ENCODE data around the gene ZNF503.

ZNF503 gene, protein sequence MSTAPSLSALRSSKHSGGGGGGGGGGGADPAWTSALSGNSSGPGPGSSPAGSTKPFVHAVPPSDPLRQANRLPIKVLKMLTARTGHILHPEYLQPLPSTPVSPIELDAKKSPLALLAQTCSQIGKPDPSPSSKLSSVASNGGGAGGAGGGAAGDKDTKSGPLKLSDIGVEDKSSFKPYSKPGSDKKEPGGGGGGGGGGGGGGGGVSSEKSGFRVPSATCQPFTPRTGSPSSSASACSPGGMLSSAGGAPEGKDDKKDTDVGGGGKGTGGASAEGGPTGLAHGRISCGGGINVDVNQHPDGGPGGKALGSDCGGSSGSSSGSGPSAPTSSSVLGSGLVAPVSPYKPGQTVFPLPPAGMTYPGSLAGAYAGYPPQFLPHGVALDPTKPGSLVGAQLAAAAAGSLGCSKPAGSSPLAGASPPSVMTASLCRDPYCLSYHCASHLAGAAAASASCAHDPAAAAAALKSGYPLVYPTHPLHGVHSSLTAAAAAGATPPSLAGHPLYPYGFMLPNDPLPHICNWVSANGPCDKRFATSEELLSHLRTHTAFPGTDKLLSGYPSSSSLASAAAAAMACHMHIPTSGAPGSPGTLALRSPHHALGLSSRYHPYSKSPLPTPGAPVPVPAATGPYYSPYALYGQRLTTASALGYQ

DNA sequence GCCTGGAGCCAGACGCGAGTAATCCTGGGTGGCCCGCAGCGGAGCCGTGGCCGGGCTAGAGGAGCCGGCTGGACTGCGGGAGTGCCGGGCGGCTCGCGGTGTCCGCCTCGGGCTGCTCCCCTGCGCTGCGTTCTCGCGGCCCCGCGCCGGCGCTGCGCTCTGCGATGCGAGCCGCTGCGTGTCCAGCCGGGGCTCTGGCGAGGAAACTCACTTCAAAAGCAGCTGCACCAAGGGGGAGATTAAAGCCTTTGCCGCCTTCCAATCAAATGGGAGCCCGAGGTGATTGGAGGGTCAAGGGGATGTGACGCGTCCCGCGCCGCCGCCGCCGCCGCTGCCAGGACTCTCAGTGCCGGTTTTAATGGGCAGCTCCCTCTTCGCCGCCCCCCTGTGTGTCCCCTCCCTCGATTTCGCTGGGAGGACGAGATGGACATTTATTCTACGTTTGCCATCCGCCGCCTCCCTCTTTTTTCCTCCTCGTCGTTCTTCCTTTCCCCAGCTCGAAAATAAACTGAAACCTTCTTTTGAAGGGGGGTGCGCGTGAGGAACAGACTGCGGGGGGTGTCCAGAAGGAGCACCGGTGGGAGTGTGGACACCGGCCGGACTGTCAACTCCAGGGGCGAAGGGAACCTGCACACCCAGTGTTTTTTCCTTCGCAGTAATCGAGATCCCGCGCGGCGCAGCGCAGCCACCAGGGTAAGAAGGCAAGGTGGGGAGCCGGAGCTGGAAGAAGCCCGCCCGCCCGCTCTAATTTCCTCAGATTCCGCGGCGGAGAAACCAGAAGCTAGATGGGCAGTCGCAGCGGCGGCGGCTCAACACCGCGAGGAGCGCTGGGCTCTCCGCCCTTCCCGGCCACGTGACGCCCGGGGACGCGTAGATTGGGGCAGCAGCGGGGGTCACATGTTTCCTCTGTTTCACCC lies at the start of gene ZNF503:
ZNF503 (minus strand) TSS at position 196 of the 917 bp plus-strand sequence. CDS start 345 bp downstream, outside the sequence.
- peak; percentile 95 for FAIRE-seq

DNA sequence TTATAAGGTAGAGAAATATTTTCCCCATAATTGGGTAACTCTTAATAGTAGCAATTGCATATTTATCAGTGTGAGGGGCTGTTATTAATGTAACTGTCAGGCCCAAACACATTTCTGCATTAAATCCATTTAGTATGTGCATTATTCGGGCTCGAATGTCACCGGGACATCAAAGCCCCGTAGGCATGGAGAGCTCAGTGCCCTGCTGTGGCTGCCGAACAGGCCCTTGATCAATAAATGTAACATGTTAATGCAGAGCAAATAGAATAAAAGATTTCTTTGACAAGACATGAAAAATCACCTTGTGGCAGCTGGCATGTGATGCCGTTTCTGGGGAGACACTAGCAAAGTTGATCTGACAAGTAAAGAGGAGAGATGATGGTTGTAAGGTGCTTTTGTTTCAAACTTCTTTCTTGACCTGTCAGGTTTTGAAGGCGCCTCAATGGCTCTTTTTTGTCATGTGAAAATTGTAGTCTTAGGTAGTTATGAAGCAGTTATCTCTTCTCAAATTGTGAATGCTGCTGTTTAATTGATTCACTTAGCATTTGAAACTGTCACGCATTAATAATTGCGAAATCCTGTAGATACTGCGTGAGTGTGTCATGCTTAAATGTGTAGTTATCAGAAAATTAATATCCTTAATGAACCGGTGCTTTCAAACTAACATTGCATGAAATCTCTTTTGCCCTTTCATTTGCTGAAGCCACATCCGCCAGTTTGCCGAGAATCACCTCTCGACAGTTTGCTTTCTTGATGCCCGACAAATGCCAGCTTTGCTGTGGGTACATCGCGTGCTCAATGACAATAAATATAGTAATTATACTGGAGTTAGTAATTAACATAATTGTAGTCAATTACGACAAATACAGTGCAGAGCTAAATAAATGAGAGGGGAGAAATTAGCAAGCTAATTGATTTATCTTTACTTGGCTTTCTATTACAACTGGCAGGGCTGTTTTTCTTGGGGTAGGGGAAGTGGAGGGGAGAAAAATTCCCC lies 49.4 kb upstream of the ZNF503 start:
- no peak for FAIRE-seq

DNA sequence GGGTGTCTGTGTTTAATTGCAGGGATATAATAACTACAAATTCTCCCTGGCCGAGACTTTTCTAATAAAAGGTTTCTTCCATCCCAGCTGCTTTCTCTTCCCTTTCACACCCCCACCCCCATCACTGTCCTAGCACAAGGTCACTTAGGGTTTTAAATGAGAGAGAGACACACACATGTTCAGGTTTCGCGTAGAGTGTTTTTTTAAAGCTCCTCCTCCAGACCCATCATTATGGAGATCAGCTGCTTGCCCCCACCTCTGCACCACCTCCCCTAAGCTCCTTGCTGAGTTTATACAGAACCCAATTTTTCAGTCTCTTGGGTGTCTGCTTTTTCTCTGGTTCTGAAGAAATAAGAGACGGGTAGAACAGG lies 48.5 kb upstream of the ZNF503 start:
- no peak for FAIRE-seq

DNA sequence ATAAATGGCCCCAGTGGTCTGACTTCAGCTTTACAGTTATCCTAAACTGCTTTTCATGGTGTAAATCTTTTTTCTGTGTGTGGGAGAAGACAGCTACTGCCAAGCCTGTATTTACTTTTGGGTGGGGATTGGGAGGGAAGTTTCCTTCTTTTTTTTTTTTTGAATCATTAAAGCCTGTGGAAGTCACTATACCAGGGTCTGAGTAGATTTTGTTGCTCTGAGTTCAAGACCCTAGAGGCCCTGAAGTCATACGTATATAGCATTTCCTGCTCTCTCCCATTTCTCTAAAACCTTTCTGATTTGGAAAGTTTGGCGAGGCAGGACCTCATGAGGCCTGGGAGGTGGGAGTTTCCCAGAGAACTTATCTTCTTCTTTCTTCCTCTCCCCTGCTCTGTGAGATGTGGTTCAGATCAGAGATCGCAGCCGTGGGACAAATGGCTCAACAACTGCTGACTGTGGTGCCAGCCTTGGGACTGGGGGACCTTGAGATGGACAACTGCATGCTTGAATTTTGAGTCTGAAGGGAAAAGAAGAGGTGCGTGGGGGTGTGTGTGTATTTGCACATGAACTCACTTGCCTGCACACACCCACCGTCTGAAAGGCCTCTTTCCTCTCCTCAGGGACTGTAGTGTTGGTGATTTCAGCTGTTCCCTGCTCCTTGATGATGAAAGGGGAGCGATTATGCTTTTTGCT lies 48.0 kb upstream of the ZNF503 start:
- FAIRE-seq: no peak

DNA sequence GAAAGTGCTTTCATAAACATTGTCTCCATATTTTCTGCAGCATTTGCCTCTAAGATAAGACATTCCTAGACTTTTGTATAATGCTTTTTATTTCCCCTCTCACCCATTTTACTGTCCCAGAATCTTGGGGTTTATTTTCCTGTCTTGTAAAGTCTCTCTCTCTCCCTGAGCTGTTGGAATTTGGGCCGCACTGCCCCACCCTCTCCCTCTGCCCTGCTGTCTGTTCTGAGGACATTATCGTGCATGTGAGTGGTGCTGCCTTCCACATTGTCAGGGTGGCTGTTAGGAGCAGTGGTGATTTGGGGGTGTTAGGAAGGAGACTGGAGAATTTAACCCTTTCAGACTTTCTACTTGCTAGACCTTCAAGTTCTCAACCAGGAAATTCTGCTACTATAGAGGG lies 46.6 kb upstream of the ZNF503 start:
- FAIRE-seq: no peak

DNA sequence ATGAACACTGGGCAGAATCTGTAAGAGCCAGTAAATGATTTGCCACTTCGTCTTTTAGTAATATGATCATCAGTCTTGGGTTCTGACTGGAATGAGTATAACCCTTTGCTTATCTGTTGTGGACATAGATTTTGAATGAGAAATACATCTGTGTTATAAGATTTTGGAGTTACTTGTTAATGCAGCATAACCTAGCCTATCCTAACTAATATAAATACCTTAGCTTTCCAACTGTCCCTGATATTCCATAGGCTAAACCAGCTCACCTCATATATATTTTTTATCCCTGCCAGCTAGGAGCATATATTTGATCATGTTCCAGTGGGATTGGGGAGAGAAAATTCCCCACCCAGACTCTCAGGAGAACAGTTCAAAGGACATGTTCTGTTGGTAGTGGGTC lies 44.9 kb upstream of the ZNF503 start:
- no peak for FAIRE-seq

DNA sequence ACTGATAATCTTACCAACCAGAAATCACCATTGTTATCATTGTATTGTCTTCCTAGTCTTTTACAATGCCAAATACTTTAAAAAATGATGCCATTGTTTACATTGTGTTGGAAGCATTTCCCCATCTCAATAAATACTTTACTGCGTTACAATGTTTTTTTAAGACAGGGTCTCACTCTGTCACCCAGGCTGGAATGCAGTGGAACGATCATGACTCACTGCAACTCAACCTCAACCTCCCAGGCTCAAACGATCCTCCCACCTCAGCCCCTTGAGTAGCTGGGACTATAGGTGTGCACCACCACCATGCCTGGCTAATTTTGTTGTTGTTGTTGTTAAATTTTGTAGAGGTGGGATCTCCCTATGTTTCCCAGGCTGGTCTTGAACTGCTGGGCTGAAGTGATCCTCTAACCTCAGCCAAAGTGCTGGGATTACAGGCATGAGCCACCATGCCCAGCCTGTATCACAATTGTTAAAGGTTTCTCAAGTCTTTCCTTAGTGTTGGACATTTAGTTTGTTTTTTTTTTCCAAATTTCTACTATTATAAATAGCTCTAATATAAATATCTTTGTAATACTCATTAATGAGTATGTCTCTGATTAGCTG lies 43.3 kb upstream of the ZNF503 start:
- FAIRE-seq: no peak

DNA sequence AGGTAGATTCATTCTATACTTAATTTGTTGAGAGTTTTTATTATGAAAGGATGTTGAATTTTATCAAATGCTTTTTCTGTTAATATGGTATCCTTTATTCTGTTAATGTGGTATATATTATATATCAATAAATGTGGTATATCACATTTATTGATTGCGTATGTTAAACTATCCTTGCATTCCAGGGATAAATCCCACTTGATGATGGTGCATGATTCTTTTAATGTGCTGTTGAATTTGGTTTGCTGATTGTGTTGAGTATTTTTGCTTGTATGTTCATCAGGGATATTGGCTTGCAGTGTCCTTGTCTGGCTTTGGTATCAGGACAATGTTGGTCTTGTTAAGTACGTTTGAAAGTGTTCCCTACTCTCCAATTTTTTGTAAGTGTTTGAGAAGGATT lies 41.8 kb upstream of the ZNF503 start:
- FAIRE-seq: no peak

DNA sequence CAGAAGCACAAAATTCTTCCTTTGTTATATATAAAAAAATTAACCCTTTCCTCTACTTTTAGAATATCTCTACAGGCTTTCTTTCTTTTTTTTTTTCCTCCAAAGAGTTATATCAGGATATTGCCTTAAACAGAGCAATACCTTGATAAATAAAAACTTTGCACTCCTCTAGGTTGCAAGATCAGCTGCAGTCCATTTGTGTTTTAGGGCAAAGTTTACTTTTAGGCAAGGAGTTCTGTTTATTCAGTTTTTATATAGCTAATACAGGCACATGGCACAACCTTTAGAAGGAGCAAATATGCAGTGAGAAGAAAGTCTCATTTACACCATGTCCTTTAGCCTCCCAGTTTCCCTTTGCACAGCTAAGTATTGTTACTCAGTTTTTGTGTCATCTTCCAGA lies 40.1 kb upstream of the ZNF503 start:
- FAIRE-seq: no peak

DNA sequence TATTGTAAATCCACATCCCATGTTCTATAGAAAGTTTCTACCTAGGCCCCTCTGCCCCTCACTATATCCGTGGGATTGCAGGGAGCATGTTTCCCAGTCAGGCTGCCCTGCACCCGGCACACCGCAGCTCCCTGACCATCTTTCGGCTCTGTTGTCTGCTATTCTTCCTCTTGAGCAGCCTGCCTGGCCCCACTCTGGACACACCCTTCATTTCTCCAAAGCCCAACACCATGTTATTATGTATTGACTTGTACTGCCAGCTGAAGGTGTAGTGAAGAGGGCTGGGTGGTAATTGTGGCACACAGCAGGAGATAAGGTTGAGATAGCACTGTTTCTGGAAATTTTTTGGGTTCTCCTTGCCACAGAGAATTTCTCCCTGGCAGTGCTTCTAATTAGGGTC lies 39.6 kb upstream of the ZNF503 start:
- FAIRE-seq: no peak

DNA sequence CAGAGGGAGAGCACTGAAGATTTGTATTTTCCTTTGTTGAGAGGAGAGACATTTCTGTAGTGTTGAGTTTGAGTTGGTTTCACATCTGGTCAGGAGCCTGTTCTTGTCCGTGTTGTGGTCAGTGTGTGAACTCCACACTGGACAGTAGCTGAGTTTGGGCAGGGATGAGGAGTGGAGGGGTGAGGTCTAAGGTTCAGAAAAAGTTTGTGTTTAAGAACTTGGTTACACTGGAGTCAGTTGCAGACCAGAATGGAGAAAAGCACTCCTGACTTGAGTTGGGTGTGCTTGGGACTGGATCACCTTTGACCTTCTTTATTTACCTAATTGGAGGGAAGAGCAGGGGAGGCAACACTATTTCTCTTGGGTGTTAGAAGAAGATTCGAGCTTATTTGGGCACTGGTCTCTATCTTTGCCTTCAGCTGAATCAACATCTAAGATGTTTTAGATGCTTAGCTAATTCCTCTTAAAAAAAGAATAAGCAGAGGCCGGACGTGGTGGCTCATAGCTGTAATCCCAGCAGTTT lies 38.8 kb upstream of the ZNF503 start:
- FAIRE-seq: no peak

DNA sequence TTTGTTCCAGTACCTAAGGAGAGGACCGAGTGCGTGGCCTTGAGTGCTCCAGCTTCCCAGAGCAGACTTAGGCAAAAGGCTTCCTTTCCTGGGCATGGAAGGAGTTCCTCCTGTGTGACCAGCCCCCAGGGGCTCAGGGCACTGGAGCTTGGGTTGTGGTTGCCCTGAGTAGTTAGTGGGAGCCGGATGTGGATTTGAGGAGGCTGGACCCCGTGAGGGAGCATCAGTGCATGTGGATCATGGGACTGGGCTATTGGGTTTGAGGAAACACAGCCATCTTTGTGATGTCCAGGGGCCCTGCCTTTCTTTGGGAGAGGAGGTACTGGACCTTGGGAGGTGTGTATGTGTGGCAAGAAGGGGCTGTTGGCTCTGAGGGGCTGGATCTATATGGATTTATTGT lies 38.2 kb upstream of the ZNF503 start:
- FAIRE-seq: no peak

DNA sequence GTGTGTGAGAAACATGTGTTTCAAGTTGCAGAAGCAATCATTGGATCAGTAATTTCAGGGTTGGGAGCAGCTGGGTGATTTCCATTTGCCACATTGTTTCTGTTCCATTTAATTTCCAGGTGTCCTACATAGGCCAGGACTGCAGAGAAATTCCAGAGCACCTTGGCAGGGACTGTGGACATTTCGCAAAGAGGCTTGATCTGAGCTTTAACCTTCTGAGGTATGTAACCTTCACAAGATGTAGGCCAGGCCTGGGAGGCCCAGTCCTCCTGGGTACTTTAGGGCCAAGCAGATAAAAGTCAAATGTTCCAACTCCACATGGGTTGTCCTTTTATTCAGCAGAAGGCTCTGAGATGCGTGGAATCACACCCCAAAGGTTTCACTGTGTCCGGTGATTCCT lies 36.7 kb upstream of the ZNF503 start:
- no peak for FAIRE-seq

DNA sequence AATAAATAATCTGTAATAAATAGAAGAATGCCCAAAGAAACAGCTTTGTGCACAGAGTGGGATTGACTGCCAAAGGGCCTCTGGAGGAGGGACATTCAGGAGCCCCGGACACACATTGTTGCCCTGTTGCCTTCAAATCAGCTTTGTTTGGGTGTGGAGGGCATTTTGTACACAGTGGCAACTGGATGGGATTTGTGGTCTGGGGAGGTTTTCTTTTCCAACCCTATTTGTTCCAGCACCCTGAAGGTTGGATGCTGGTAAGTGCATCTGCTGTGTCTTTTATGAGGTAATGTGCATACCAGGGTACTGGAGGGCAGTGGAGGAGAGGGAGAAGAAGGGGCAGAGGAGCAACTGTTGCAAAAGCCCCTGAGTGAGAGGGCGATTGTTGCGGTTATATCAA lies 36.1 kb upstream of the ZNF503 start:
- FAIRE-seq: no peak

DNA sequence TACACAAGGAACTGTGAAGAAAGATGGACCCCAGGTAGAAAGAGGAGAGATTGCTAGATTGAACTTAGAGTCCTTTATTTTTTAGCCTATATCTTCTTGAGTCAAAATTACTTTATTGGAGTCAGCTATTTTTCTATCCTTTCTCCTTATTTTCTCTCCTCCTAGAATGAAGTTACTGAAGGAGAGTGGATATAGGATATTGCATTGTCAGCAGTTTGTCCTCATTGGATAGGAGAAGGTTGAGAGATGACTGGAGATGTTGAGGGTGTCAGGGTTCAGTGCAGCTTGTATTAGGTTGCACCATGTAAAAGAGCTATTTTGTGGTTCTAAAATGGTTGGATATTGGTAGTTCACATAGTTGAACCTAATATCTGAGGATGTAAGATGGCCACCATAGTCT lies 35.3 kb upstream of the ZNF503 start:
- FAIRE-seq: no peak

DNA sequence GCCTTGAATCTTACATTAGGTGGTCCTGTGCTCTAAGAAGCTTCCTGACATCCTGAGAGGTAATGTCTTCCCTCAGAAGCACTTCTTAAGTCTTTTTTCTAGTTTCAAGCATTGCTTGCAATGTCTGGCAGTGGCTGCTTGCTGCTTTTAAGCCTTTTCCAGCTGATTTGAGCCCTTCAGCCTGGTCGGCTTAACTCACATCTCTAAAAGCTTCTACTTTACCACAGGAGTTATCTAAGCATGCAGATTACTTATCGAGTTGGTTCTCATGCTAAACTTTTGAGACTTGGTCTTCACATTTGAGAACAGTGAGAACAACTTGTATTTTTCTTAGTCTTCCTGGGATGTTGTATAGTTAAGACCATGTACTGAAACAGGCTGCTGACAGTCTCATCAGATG lies 33.7 kb upstream of the ZNF503 start:
- FAIRE-seq: no peak

DNA sequence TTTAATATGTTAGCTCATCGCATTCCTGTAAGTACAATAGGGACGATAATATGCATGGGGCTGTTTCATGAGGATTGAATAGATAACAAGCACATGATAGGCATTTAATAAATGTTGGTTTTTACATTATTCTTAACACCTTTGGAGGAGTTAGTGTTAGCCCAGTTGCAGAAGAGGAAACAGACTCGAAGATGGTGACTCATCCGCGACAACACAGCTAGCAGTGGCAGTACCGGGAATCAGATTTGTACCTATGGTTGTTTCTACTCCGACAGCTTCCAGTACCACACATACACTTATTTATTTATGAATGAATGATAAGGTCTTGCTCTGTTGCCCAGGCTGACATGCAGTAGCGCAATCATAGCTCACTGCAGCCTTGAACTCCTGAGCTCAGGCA lies 32.7 kb upstream of the ZNF503 start:
- no peak for FAIRE-seq

DNA sequence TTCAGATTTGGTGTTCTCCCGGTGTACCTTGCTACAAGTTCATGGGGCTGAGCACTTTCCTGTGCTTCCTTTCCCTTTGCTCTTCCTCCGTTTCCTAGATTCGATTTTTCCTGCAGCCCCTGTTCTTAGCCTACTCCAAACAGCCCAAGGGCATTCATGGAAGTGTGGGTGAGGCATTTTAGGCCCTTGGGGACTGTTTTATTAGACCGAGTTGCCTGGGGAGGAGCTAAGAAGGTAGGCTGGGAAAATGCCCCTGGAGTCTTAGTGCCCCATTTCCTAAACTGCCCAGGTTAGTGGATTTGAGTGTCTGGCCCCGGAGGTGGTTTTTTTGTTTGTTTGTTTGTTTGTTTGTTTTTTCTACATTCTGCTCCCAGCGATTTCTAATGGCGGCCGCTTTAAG lies 31.7 kb upstream of the ZNF503 start:
- no peak for FAIRE-seq

DNA sequence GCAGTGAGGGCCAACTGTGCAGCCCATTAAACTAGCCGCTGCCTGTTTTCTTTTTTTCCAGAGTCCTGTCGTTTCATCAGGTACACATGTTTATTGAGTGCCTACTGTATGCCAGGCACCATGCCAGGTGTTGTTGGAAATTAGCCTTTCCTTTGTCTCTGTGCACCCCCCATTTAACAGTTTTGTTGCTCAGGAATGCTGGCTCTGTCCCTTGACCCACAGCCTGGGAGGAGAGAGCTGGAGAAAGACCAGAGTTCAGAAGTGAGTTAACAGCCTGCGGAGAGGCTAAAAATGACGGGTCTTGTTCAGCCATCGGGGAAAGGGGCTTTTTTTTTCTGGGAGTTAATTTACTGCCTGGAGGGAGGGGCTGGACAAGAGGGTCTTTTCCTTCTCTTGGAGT lies 31.2 kb upstream of the ZNF503 start:
- no peak for FAIRE-seq

DNA sequence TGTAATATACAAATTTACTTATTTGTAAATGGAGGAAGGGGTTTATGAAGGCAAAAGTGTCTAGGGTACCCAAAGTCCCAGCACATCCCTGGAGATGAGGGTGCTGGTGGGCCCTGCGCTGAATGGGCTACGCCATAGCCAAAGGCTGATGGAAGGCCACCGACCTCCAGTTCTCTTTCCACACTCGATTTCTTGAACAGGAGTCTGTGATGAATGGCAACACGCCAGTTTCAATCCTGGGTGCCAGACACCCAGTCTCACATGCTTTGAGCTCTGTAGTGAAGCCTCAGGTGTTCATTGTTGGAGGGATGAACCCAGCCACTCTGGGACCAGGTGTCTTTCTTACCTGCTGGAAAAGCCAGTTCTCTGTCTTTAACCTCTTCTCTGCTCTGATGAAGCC lies 30.6 kb upstream of the ZNF503 start:
- FAIRE-seq: no peak

Data from TTC549 (cell line).